Measurements from ENCODE around the gene PLEKHA5.

PLEKHA5 gene

GRCh38 chr12:19307451-19307850 lies 177.9 kb downstream of the PLEKHA5 start:
- no peak for DNase-seq (ENCODE audit: low spot score)
- no peak overlapping the region for H3K27ac ChIP-seq
- no peak for TF ChIP-seq CTCF (IDR thresholded peaks at IDR 0.05)

GRCh38 chr12:19311165-19311564 lies 181.6 kb downstream of the PLEKHA5 start:
- TF ChIP-seq CTCF (IDR thresholded peaks at IDR 0.05) = no peak
- no peak for DNase-seq (ENCODE audit: low spot score)
- Histone ChIP-seq H3K27ac (no peak overlapping the region), H3K4me3 (no peak overlapping the region)

More at GRCh38 chr12:19307451-19307850, 177.9 kb downstream of the PLEKHA5 start:
- no peak overlapping the region for H3K4me3 ChIP-seq

- Histone ChIP-seq H3K27ac (no peak overlapping the region), H3K4me3 (no peak overlapping the region)
- no peak for DNase-seq (ENCODE audit: low spot score)
- TF ChIP-seq CTCF (IDR thresholded peaks at IDR 0.05) = no peak
Measured at GRCh38 chr12:19312637-19313036, 183.1 kb downstream of the PLEKHA5 start.

GRCh38 chr12:19316425-19316824 lies 186.9 kb downstream of the PLEKHA5 start:
- Histone ChIP-seq H3K4me3 (no peak overlapping the region), H3K27ac (no peak overlapping the region)
- TF ChIP-seq CTCF (IDR thresholded peaks at IDR 0.05) = no peak
- DNase-seq (ENCODE audit: low spot score) = no peak

GRCh38 chr12:19322376-19322775 lies 192.8 kb downstream of the PLEKHA5 start:
- no peak overlapping the region for H3K27ac ChIP-seq
- H3K4me3 ChIP-seq = no peak overlapping the region
- no peak for TF ChIP-seq CTCF (IDR thresholded peaks at IDR 0.05)
- no peak for DNase-seq (ENCODE audit: low spot score)

- Histone ChIP-seq H3K4me3 (no peak overlapping the region), H3K27ac (no peak overlapping the region)
- DNase-seq (ENCODE audit: low spot score) = no peak
- no peak for TF ChIP-seq CTCF (IDR thresholded peaks at IDR 0.05)
Measured at GRCh38 chr12:19323805-19324204, 194.3 kb downstream of the PLEKHA5 start.

- Histone ChIP-seq H3K27ac (no peak overlapping the region), H3K4me3 (no peak overlapping the region)
- no peak for TF ChIP-seq CTCF (IDR thresholded peaks at IDR 0.05)
- no peak for DNase-seq (ENCODE audit: low spot score)
Measured at GRCh38 chr12:19326102-19326501, 196.6 kb downstream of the PLEKHA5 start.

Measured in coronary artery (tissue), 2 donors.